Transverse colon (tissue), 4 donors: ENCODE results near the gene TRPM1. TPM values are rescaled to one million over a fixed set of nuclear protein-coding genes. Genes with fewer than 3 reads are reported as not detected.

Experiments
- DNase-seq: peaks from one replicate; pipeline ENCODE4 v3.0.0-alpha.2; 2019
- H3K27ac ChIP-seq, 4 donors: fragments of 200-600 bp; sonication (generic); 2 replicates each; pipeline ENCODE4 v1.5.1; 2016 to 2018; ENCODE audit warnings: inconsistent platforms in 4 of 4
- H3K27me3 ChIP-seq: fragments of 200-600 bp; sonication (generic); 2 replicates; pipeline ENCODE4 v1.5.1; 2017; ENCODE audit warnings: inconsistent platforms
- H3K36me3 ChIP-seq, 4 donors: fragments of 200-600 bp; sonication (generic); 2 replicates each; pipeline ENCODE4 v1.5.1; 2017 to 2019; ENCODE audit warnings: inconsistent platforms in 4 of 4
- H3K4me1 ChIP-seq, 4 donors: fragments of 200-600 bp; sonication (generic); 2 replicates each; pipeline ENCODE4 v1.5.1; 2017 to 2020; ENCODE audit warnings: inconsistent platforms in 4 of 4
- H3K4me3 ChIP-seq, 4 donors: fragments of 200-600 bp; sonication (generic); 1 replicate in 1 of 4; 2 replicates in 3 of 4; pipeline versions ENCODE4 v1.5.1 to v1.6.1; 2017 to 2019; ENCODE audit warnings: inconsistent platforms in 4 of 4
- H3K9me3 ChIP-seq, 2 donors: fragments of 200-600 bp; sonication (generic); 2 replicates each; pipeline ENCODE4 v1.5.1; 2017 to 2019; ENCODE audit warnings: inconsistent platforms in 2 of 2
- EP300 ChIP-seq: sonication (generic); formaldehyde crosslinking; IDR thresholded peaks from one replicate; pipeline ENCODE4 v1.6.1; 2017; ENCODE audit warnings: antibody characterized with exemption, low read depth
- POLR2A ChIP-seq: fragments of 450-650 bp; IDR thresholded peaks from one replicate; pipeline ENCODE4 v1.6.1; 2016; ENCODE audit warnings: antibody characterized with exemption, mild to moderate bottlenecking, moderate library complexity
- POLR2AphosphoS5 ChIP-seq, 3 donors: sonication (generic); formaldehyde crosslinking; IDR thresholded peaks; one replicate each; pipeline ENCODE4 v1.6.1; 2016; ENCODE audit warnings: antibody characterized with exemption in 3 of 3
- WGBS, 2 donors: methylation state at CpG; one replicate each; pipeline ENCODE4 v1.1.5; 2018; ENCODE audit warnings: low coverage in 1 of 2; 5-methylcytosine and 5-hydroxymethylcytosine counted together
- in situ Hi-C, 4 donors: fragments of 200-750 bp; cut with MboI; loops; one replicate each; pipeline versions ENCODE4 v1.15.0 to v1.15.1; 2017; ENCODE audit warnings: low sequenced_read_pairs in 3 of 4, low pct_ligation_motif_present in 1 of 4, low pct_unique_long_range_greater_than_20kb in 1 of 4
- intact Hi-C: fragments of 100-400 bp; cut with DNase I; formaldehyde crosslinking; loops from one replicate; pipeline ENCODE4 v1.15.1; 2023; ENCODE audit warnings: low total_unique reads
- total RNA-seq, 4 donors: library from RNA; depleted of rRNA; stranded (reverse); fragments of >200 nt; gene quantifications; one replicate each; pipeline ENCODE4 v1.1.0, GENCODE V29; 2016
- TF ChIP-seq, protein P1 (sequence below), 5 experiments: fragments of 200-600 bp in 3 of 5; fragments of 450-650 bp in 2 of 5; sonication (generic) in 3 of 5; IDR thresholded peaks; 1 replicate in 2 of 5; 2 replicates in 3 of 5; pipeline ENCODE4 v1.5.1; 2016 to 2017; ENCODE audit warnings: antibody characterized with exemption in 5 of 5, inconsistent platforms in 3 of 5, mild to moderate bottlenecking in 2 of 5, moderate library complexity in 1 of 5

The TRPM1 gene
- total RNA-seq, 4 donors from 2014 or later: not detected

DNA sequence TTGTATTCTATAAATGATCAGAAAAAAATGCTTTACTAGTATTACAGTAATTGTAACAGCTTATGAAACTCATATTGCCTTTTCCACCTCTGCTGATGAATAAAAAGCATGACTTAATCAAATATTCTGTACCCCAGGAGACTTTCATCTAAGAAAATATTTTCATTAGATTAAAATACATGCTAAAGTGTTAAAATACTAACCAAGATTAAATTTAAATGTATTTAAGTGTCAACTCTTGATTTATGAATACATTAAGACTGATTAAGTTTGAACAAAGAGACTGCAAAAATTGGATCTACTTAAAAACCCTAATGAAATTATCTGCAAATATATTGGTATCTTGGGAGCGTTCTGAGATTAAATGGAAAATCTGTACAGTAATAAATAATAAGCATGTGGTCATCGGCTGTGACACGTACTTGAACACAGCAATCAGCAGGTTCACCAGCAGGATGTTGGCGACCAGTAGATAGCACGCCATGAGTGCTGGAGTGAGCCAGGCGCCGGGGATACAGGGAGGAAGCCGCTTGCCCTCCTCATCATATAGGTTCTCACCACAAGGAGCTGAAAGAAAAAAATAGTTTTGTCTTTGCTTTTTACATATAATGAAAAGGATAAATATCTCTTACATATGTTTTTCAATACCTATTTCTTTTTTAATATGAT, 73.5 kb downstream of the TRPM1 start:
- WGBS, 2 donors: 67 to 76% methylated on average over 7 to 8 of the region's 8 CpGs
- no peaks in the 10 kb centered on the region for H3K36me3 ChIP-seq
- intact Hi-C loops (no loop called here), in situ Hi-C loops (loop anchor here in 1 of 4 donors (5.0 kb wide), 1 partner anchor 51 kb away; no protein-coding TSS in a partner anchor)
- no peak overlapping the region for H3K4me3 ChIP-seq
- H3K9me3 ChIP-seq: no peaks in the 10 kb centered on the region
- no peak overlapping the region for H3K27ac ChIP-seq
- no peaks in the 10 kb centered on the region for H3K27me3 ChIP-seq
- peaks cover 0 to 14% (median 4%) of the 10 kb centered on the region in 4 donors for H3K4me1 ChIP-seq
- TF ChIP-seq EP300: no peak
- no peak for TF ChIP-seq POLR2A
- TF ChIP-seq, protein P1, sequence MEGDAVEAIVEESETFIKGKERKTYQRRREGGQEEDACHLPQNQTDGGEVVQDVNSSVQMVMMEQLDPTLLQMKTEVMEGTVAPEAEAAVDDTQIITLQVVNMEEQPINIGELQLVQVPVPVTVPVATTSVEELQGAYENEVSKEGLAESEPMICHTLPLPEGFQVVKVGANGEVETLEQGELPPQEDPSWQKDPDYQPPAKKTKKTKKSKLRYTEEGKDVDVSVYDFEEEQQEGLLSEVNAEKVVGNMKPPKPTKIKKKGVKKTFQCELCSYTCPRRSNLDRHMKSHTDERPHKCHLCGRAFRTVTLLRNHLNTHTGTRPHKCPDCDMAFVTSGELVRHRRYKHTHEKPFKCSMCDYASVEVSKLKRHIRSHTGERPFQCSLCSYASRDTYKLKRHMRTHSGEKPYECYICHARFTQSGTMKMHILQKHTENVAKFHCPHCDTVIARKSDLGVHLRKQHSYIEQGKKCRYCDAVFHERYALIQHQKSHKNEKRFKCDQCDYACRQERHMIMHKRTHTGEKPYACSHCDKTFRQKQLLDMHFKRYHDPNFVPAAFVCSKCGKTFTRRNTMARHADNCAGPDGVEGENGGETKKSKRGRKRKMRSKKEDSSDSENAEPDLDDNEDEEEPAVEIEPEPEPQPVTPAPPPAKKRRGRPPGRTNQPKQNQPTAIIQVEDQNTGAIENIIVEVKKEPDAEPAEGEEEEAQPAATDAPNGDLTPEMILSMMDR (IDR thresholded peaks at IDR 0.05): no peak
- no peak for DNase-seq

DNA sequence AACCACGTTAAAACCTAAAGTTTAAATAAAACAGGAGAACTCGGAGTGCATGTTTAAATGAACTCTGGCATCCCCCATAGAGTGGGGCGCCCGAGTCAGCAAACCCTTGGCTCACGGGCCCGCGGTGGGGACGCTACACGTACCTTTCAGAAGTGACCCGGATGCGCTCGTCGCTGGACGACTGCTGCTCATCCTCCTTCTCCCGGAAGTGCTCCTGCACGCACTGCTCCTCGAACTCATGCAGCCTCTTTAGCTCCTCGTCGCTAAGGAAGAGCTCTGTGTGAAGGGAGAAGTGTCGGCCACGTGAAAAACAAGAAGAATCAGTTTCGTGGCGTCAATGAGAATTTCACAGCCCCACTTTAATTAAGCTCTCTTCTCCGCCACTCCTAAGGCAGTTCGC, 75.5 kb downstream of the TRPM1 start:
- in situ Hi-C loops (loop anchor here in 1 of 4 donors (5.0 kb wide), 1 partner anchor 49 kb away; no protein-coding TSS in a partner anchor), intact Hi-C loops (no loop called here)
- peaks cover 0 to 14% (median 4%) of the 10 kb centered on the region in 4 donors for H3K4me1 ChIP-seq
- TF ChIP-seq POLR2AphosphoS5 (IDR thresholded peaks at IDR 0.05): no peak
- TF ChIP-seq, protein P1 (IDR thresholded peaks at IDR 0.05): no peak
- TF ChIP-seq EP300: no peak
- TF ChIP-seq POLR2A: no peak
- H3K9me3 ChIP-seq: no peaks in the 10 kb centered on the region
- H3K36me3 ChIP-seq: no peaks in the 10 kb centered on the region
- no peak for DNase-seq
- no peak overlapping the region for H3K27ac ChIP-seq
- 88 to 93% methylated on average over 13 to 25 of the region's 25 CpGs for WGBS, 2 donors
- H3K4me3 ChIP-seq: no peak overlapping the region
- no peaks in the 10 kb centered on the region for H3K27me3 ChIP-seq

DNA sequence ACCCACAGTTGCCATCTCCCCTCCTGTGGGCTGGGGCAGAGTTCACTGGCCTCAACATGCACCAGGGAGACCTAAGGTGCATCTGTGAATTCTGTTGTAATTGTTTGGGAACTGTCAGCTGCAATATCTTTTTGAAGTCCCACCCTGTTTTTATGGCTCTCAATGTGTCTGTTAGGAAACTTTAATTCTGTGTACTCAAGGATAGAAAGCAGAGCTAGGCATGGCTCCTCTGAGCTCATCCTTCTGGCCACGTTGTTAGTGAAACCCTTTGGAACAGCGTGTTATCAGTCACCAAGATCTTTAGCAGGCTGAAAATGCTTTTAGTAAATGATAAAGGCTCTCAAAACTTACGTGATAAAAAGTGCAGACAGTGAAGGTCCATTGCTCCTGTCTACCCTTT, 76.5 kb downstream of the TRPM1 start:
- no peak overlapping the region for H3K27ac ChIP-seq
- peaks cover 0 to 14% (median 4%) of the 10 kb centered on the region in 4 donors for H3K4me1 ChIP-seq
- no peak for DNase-seq
- in situ Hi-C loops: loop anchor here in 1 of 4 donors (5.0 kb wide), 1 partner anchor 48 kb away; no protein-coding TSS in a partner anchor
- no peaks in the 10 kb centered on the region for H3K36me3 ChIP-seq
- no peak overlapping the region for H3K4me3 ChIP-seq
- TF ChIP-seq POLR2A: no peak
- intact Hi-C loops: no loop called here
- 22% methylated on average over 3 of the region's 3 CpGs; no CpG with 5 or more reads in 1 of the 2 donors for WGBS, 2 donors
- H3K27me3 ChIP-seq: no peaks in the 10 kb centered on the region
- H3K9me3 ChIP-seq: no peaks in the 10 kb centered on the region

DNA sequence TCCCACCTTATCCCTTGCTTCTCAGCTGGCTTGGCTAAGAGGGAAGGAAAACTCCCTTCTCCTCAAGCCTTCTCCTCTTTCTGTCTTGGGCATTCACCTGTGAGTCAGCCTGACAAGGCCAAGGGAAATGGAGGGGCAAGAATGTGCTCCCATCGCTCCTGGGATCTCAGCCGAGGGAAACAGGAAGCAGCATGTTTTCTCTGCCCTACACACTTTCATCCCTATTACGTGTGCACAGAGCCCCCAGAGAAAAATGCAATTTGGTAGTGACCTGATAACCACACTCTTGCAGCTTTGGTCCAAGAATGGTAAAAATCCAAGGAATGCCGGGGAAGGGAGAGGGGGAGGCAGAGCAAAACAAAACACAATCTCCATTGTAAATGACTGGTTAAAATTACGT, 77.2 kb downstream of the TRPM1 start:
- in situ Hi-C loops: no loop called here
- H3K36me3 ChIP-seq: no peaks in the 10 kb centered on the region
- 35 to 37% methylated on average over 3 to 5 of the region's 5 CpGs for WGBS, 2 donors
- no peak overlapping the region for H3K4me3 ChIP-seq
- no peak overlapping the region for H3K27ac ChIP-seq
- H3K9me3 ChIP-seq: no peaks in the 10 kb centered on the region
- peaks cover 0 to 14% (median 4%) of the 10 kb centered on the region in 4 donors for H3K4me1 ChIP-seq
- H3K27me3 ChIP-seq: no peaks in the 10 kb centered on the region
- TF ChIP-seq, protein P1 (IDR thresholded peaks at IDR 0.05): no peak
- TF ChIP-seq POLR2AphosphoS5 (IDR thresholded peaks at IDR 0.05): no peak
- TF ChIP-seq EP300: no peak
- no peak for TF ChIP-seq POLR2A
- intact Hi-C loops: no loop called here
- DNase-seq: no peak
